ENCODE data around the gene NHEJ1. TPM values are rescaled to one million over a fixed set of nuclear protein-coding genes. Genes with fewer than 3 reads are reported as not detected.

NHEJ1 gene
- polyA plus RNA-seq, 3 donors = 12.6 to 20.9 (median 20.3) TPM

GRCh38 chr2:219058541-219059374, 101.9 kb downstream of the NHEJ1 start:
- Histone ChIP-seq H3K4me3 (replicated peaks in 1 of 3; ENCODE audit: low read depth in 2 of 3, low read length in 3 of 3) (no peak overlapping the region), H4K20me1 (ENCODE audit: insufficient read depth, low read length) (no peaks in the 10 kb centered on the region), H3K27me3 (ENCODE audit: control insufficient read depth in 2 of 2, insufficient read depth in 2 of 2, low read length in 2 of 2) (peaks cover 59 to 86% of the 10 kb centered on the region in 2 donors), H3K9ac (ENCODE audit: insufficient read depth, low read length, poor library complexity, severe bottlenecking) (no peak overlapping the region), H3K79me2 (ENCODE audit: insufficient read depth, low read length) (no peaks in the 10 kb centered on the region), H3K9me3 (replicated peaks in 1 of 2; ENCODE audit: control insufficient read depth in 1 of 2, insufficient read depth in 1 of 2, low read length in 2 of 2) (peaks cover 0 to 28% of the 10 kb centered on the region in 2 donors), H2AFZ (ENCODE audit: insufficient read depth, low read depth, low read length, poor library complexity, severe bottlenecking) (no peak overlapping the region), H3K4me2 (replicated peaks; ENCODE audit: extremely low read depth, low read length, poor library complexity, severe bottlenecking) (peak overlapping the region; percentile 5), H3K4me1 (ENCODE audit: control insufficient read depth in 1 of 2, insufficient read depth in 2 of 2, low read length in 2 of 2) (peaks cover 9 to 15% of the 10 kb centered on the region in 2 donors), H3K27ac (ENCODE audit: low read depth in 1 of 2, low read length in 2 of 2) (no peak overlapping the region), H3K36me3 (replicated peaks in 1 of 2; ENCODE audit: control insufficient read depth in 1 of 2, insufficient read depth in 2 of 2, low read length in 2 of 2) (no peaks in the 10 kb centered on the region)
- Mint-ChIP-seq H3K4me1 (peaks cover 17% of the 10 kb centered on the region), H3K36me3 (peaks cover 0 to 3% of the 10 kb centered on the region in 2 donors), H3K9me3 (peaks cover 0 to 31% (median 4%) of the 10 kb centered on the region in 7 donors), H3K27ac (peak overlapping the region in 1 of 7 donors; percentile 6), H3K4me3 (peak overlapping the region in 1 of 2 donors; percentile 81), H3K27me3 (ENCODE audit: low read depth in 3 of 3) (peaks cover 70 to 92% (median 89%) of the 10 kb centered on the region in 3 donors)
- intact Hi-C loops (cut with micrococcal nuclease) = loop anchor here (2.0 to 10.0 kb wide), 5 partner anchors 59 to 246 kb away; partner anchors contain the start of gene PTPRN (in 1 of the 2)
- DNase-seq = no peak
- 8% methylated on average over 39 of the region's 42 CpGs for WGBS (ENCODE audit: insufficient coverage)
- TF ChIP-seq, protein P1, sequence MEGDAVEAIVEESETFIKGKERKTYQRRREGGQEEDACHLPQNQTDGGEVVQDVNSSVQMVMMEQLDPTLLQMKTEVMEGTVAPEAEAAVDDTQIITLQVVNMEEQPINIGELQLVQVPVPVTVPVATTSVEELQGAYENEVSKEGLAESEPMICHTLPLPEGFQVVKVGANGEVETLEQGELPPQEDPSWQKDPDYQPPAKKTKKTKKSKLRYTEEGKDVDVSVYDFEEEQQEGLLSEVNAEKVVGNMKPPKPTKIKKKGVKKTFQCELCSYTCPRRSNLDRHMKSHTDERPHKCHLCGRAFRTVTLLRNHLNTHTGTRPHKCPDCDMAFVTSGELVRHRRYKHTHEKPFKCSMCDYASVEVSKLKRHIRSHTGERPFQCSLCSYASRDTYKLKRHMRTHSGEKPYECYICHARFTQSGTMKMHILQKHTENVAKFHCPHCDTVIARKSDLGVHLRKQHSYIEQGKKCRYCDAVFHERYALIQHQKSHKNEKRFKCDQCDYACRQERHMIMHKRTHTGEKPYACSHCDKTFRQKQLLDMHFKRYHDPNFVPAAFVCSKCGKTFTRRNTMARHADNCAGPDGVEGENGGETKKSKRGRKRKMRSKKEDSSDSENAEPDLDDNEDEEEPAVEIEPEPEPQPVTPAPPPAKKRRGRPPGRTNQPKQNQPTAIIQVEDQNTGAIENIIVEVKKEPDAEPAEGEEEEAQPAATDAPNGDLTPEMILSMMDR (IDR thresholded peaks at IDR 0.05) = no peak

GRCh38 chr2:219057709-219058540, 102.7 kb downstream of the NHEJ1 start:
- peaks cover 0 to 3% of the 10 kb centered on the region in 2 donors for H3K36me3 Mint-ChIP-seq
- Histone ChIP-seq H4K20me1 (ENCODE audit: insufficient read depth, low read length) (no peaks in the 10 kb centered on the region), H3K79me2 (ENCODE audit: insufficient read depth, low read length) (no peaks in the 10 kb centered on the region), H3K36me3 (replicated peaks in 1 of 2; ENCODE audit: control insufficient read depth in 1 of 2, insufficient read depth in 2 of 2, low read length in 2 of 2) (no peaks in the 10 kb centered on the region), H3K4me1 (ENCODE audit: control insufficient read depth in 1 of 2, insufficient read depth in 2 of 2, low read length in 2 of 2) (peaks cover 9 to 15% of the 10 kb centered on the region in 2 donors), H3K4me2 (replicated peaks; ENCODE audit: extremely low read depth, low read length, poor library complexity, severe bottlenecking) (peak overlapping the region; percentile 5), H3K9ac (ENCODE audit: insufficient read depth, low read length, poor library complexity, severe bottlenecking) (no peak overlapping the region), H3K4me3 (replicated peaks in 1 of 3; ENCODE audit: low read depth in 2 of 3, low read length in 3 of 3) (no peak overlapping the region), H3K27me3 (ENCODE audit: control insufficient read depth in 2 of 2, insufficient read depth in 2 of 2, low read length in 2 of 2) (peaks cover 51 to 78% of the 10 kb centered on the region in 2 donors), H3K9me3 (replicated peaks in 1 of 2; ENCODE audit: control insufficient read depth in 1 of 2, insufficient read depth in 1 of 2, low read length in 2 of 2) (peaks cover 0 to 24% of the 10 kb centered on the region in 2 donors), H2AFZ (ENCODE audit: insufficient read depth, low read depth, low read length, poor library complexity, severe bottlenecking) (no peak overlapping the region), H3K27ac (ENCODE audit: low read depth in 1 of 2, low read length in 2 of 2) (no peak overlapping the region)
- DNase-seq = peak; percentile 46 to 59 (median 58)
- peaks cover 67 to 87% (median 82%) of the 10 kb centered on the region in 3 donors for H3K27me3 Mint-ChIP-seq (ENCODE audit: low read depth in 3 of 3)
- 2% methylated on average over 45 of the region's 52 CpGs for WGBS (ENCODE audit: insufficient coverage)
- peaks cover 0 to 31% (median 4%) of the 10 kb centered on the region in 7 donors for H3K9me3 Mint-ChIP-seq
- TF ChIP-seq, protein P1 (IDR thresholded peaks at IDR 0.05) = peak; percentile 91
- peak overlapping the region in 1 of 7 donors; percentile 6 for H3K27ac Mint-ChIP-seq
- intact Hi-C loops (cut with micrococcal nuclease) = loop anchor here (2.0 to 10.0 kb wide), 5 partner anchors 59 to 247 kb away; partner anchors contain the start of gene PTPRN (in 1 of the 2)
- peaks cover 17% of the 10 kb centered on the region for H3K4me1 Mint-ChIP-seq
- H3K4me3 Mint-ChIP-seq = peak overlapping the region in 1 of 2 donors; percentile 76
